Daoy (cell line): ENCODE data around the gene LMAN2. TPM values are rescaled to one million over a fixed set of nuclear protein-coding genes. Genes with fewer than 3 reads are reported as not detected.
A peak's percentile ranks its signal among the peaks of the same experiment; 100 is the strongest.
"Not testable (repeated sequence)": the region's sequence is repeated elsewhere in the genome, so short reads cannot be mapped to it uniquely, and the experiment has no call there.

Experiments
- DNase-seq: peaks from one replicate; pipeline ENCODE4 v3.0.0-alpha.2; 2015; ENCODE audit warnings: low read depth
- total RNA-seq: library from RNA; depleted of rRNA; stranded (reverse); fragments of >200 nt; shearing (Covaris generic); gene quantifications from 2 replicates; pipeline ENCODE4 v1.2.3, GENCODE V29; 2014

LMAN2 gene
- total RNA-seq, 1 experiment from 2014 or later = 269 TPM

- peak; percentile 69 for DNase-seq
Observed at GRCh38 chr5:177378884-177379883, 27.7 kb upstream of the LMAN2 start.

- DNase-seq = no peak
Observed at GRCh38 chr5:177377851-177378776, 26.6 kb upstream of the LMAN2 start.

GRCh38 chr5:177376107-177376506, 24.6 kb upstream of the LMAN2 start:
- DNase-seq = no peak

- not testable (repeated sequence) for DNase-seq
Observed at GRCh38 chr5:177375516-177375915, 24.0 kb upstream of the LMAN2 start.

GRCh38 chr5:177374211-177374610, 22.7 kb upstream of the LMAN2 start:
- DNase-seq = no peak

- no peak for DNase-seq
Observed at GRCh38 chr5:177373806-177374205, 22.3 kb upstream of the LMAN2 start.

- no peak for DNase-seq
Observed at GRCh38 chr5:177372910-177373309, 21.4 kb upstream of the LMAN2 start.

GRCh38 chr5:177372034-177372896, 20.8 kb upstream of the LMAN2 start:
- DNase-seq = no peak

GRCh38 chr5:177371120-177372033, 19.9 kb upstream of the LMAN2 start:
- DNase-seq = no peak

- DNase-seq = peak; percentile 94
Observed at GRCh38 chr5:177370488-177371119, 19.1 kb upstream of the LMAN2 start.

- DNase-seq = no peak
Observed at GRCh38 chr5:177369645-177370440, 18.4 kb upstream of the LMAN2 start.

- no peak for DNase-seq
Observed at GRCh38 chr5:177368869-177369644, 17.6 kb upstream of the LMAN2 start.

GRCh38 chr5:177367981-177368868, 16.8 kb upstream of the LMAN2 start:
- DNase-seq = no peak

GRCh38 chr5:177367323-177367848, 15.9 kb upstream of the LMAN2 start:
- DNase-seq = no peak

GRCh38 chr5:177366528-177367322, 15.3 kb upstream of the LMAN2 start:
- peak; percentile 78 for DNase-seq
